Limb (tissue), 2 donors: ENCODE results near the gene ZNF473.
"Not testable (repeated sequence)": the region's sequence is repeated elsewhere in the genome, so short reads cannot be mapped to it uniquely, and the experiment has no call there.

ENCODE experiments used
- DNase-seq, 2 donors: peaks; one replicate each; pipeline ENCODE4 v3.0.0-alpha.2; 2016; ENCODE audit errors: extremely low spot score in 2 of 2

ZNF473 gene

GRCh38 chr19:50047671-50048070, 21.9 kb downstream of the ZNF473 start:
- no peak for DNase-seq

- DNase-seq = peak; percentile 50 to 74
These were observed 24.8 kb downstream of the ZNF473 start for GRCh38 chr19:50050406-50051227.

- DNase-seq = not testable (repeated sequence)
These were observed 25.6 kb downstream of the ZNF473 start for GRCh38 chr19:50051228-50051895.

- DNase-seq = no peak
These were observed 26.2 kb downstream of the ZNF473 start for GRCh38 chr19:50051964-50052363.

- DNase-seq = no peak
These were observed 27.3 kb downstream of the ZNF473 start for GRCh38 chr19:50053119-50053518.

GRCh38 chr19:50058425-50058824, 32.6 kb downstream of the ZNF473 start:
- no peak for DNase-seq

GRCh38 chr19:50059045-50059444, 33.2 kb downstream of the ZNF473 start:
- DNase-seq = no peak

- DNase-seq = no peak
These were observed 34.3 kb downstream of the ZNF473 start for GRCh38 chr19:50060107-50060506.

GRCh38 chr19:50061650-50062049, 35.8 kb downstream of the ZNF473 start:
- no peak for DNase-seq

GRCh38 chr19:50065938-50066337, 40.1 kb downstream of the ZNF473 start:
- DNase-seq = no peak

GRCh38 chr19:50067575-50067974, 41.8 kb downstream of the ZNF473 start:
- no peak for DNase-seq

GRCh38 chr19:50068382-50068781, 42.6 kb downstream of the ZNF473 start:
- not testable (repeated sequence) for DNase-seq

- not testable (repeated sequence) for DNase-seq
These were observed 49.3 kb downstream of the ZNF473 start for GRCh38 chr19:50075076-50075475.

- DNase-seq = not testable (repeated sequence)
These were observed 50.0 kb downstream of the ZNF473 start for GRCh38 chr19:50075644-50076372.

GRCh38 chr19:50076581-50077355, 51.0 kb downstream of the ZNF473 start:
- not testable (repeated sequence) for DNase-seq

GRCh38 chr19:50079014-50079413, 53.2 kb downstream of the ZNF473 start:
- DNase-seq = not testable (repeated sequence)

- DNase-seq = not testable (repeated sequence)
These were observed 58.6 kb downstream of the ZNF473 start for GRCh38 chr19:50084440-50084839.

- DNase-seq = not testable (repeated sequence)
These were observed 61.3 kb downstream of the ZNF473 start for GRCh38 chr19:50087153-50087552.

GRCh38 chr19:50090706-50091105, 64.9 kb downstream of the ZNF473 start:
- DNase-seq = not testable (repeated sequence)

- DNase-seq = not testable (repeated sequence)
These were observed 66.0 kb downstream of the ZNF473 start for GRCh38 chr19:50091786-50092185.

- DNase-seq = not testable (repeated sequence)
These were observed 66.8 kb downstream of the ZNF473 start for GRCh38 chr19:50092597-50092996.
